ENCODE measurements around the gene HNRNPC. TPM values are rescaled to one million over a fixed set of nuclear protein-coding genes. Genes with fewer than 3 reads are reported as not detected.

Gene HNRNPC
- total RNA-seq, 1 experiment from 2014 or later, result 1,144 TPM

- H3K4me1 ChIP-seq (ENCODE audit: low read length), result peaks cover 6% of the 10 kb centered on the region; the same call in 1 of the 2 replicates
Measured at GRCh38 chr14:21245813-21246212, 23.4 kb downstream of the HNRNPC start.

DNA sequence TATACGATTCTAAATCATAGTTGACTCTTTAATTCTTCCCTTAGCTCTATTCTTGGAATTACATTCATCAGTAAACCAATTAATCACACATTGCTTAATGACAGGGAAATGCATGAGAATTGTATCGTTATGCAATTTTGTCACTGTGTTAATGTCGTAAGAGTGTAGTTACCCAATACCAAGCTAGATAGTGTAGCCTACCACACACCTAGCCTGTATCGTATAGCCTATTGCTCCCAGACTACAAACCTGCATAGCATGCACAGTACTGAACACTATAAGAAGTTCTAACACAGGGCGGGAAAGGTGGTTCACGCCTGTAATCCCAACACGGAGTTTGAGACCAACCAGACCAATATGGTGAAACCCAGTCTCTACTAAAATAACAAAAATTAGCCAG, 24.7 kb downstream of the HNRNPC start:
- Histone ChIP-seq H3K79me2 (ENCODE audit: low read length) (peaks cover 100% of the 10 kb centered on the region), H3K27ac (ENCODE audit: low read length) (no peak overlapping the region), H3K9me3 (ENCODE audit: low read length) (no peaks in the 10 kb centered on the region), H3K9ac (ENCODE audit: low read length) (no peak overlapping the region), H2AFZ (ENCODE audit: low read length) (no peak overlapping the region), H3K27me3 (ENCODE audit: low read length) (no peaks in the 10 kb centered on the region), H3K4me3 (ENCODE audit: low read length) (no peak overlapping the region), H3K36me3 (ENCODE audit: insufficient read depth, low read length) (peaks cover 84% of the 10 kb centered on the region), H4K20me1 (ENCODE audit: insufficient read depth, low read depth, low read length) (peaks cover 96% of the 10 kb centered on the region), H3K4me1 (ENCODE audit: low read length) (peaks cover 9% of the 10 kb centered on the region; the same call in 1 of the 2 replicates), H3K4me2 (ENCODE audit: low read depth, low read length, poor library complexity, severe bottlenecking) (no peak overlapping the region), H3K9me2 (replicated peaks; ENCODE audit: insufficient read depth, low read length) (no peaks in the 10 kb centered on the region)
- no peak for DNase-seq

More at GRCh38 chr14:21245813-21246212, 23.4 kb downstream of the HNRNPC start:
- no peak for DNase-seq
- no peaks in the 10 kb centered on the region for H3K9me2 ChIP-seq (replicated peaks; ENCODE audit: insufficient read depth, low read length)
- H3K4me2 ChIP-seq (ENCODE audit: low read depth, low read length, poor library complexity, severe bottlenecking), result no peak overlapping the region
- no peak overlapping the region for H2AFZ ChIP-seq (ENCODE audit: low read length)
- no peaks in the 10 kb centered on the region for H3K27me3 ChIP-seq (ENCODE audit: low read length)
- no peak overlapping the region for H3K9ac ChIP-seq (ENCODE audit: low read length)
- peaks cover 96% of the 10 kb centered on the region for H4K20me1 ChIP-seq (ENCODE audit: insufficient read depth, low read depth, low read length)
- no peak overlapping the region for H3K27ac ChIP-seq (ENCODE audit: low read length)
- H3K9me3 ChIP-seq (ENCODE audit: low read length), result no peaks in the 10 kb centered on the region
- peaks cover 100% of the 10 kb centered on the region for H3K79me2 ChIP-seq (ENCODE audit: low read length)
- no peak overlapping the region for H3K4me3 ChIP-seq (ENCODE audit: low read length)
- peaks cover 84% of the 10 kb centered on the region for H3K36me3 ChIP-seq (ENCODE audit: insufficient read depth, low read length)

DNA sequence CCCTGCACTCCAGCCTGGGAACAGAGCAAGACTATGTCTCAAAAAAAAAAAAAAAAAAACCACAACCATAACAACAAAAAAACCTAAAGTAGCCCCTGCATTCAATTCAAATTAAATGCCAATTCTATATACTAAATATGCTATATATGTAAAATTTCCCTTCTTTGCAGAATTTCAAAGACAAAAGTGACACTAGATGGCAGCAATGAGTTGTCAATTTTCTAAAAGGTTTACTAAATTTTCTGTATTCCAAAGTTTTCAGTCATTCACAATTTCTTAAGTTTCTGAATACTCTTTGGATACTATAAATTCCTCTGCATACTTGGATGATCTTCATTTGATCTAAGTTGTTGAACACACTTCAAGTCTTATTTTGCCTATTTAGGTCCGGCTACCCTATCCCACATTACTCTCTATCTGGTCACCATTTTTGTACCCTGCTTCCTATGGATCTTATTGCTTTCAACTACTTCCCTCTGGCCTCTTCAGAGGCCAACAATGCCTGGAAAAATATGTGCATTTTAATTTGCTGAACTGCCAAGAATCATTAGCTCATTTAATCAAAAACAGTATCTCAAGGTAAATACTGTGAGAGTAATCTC, 27.9 kb downstream of the HNRNPC start:
- Histone ChIP-seq H3K27me3 (ENCODE audit: low read length) (no peaks in the 10 kb centered on the region), H3K4me3 (ENCODE audit: low read length) (no peak overlapping the region), H3K4me2 (ENCODE audit: low read depth, low read length, poor library complexity, severe bottlenecking) (no peak overlapping the region), H4K20me1 (ENCODE audit: insufficient read depth, low read depth, low read length) (peaks cover 96% of the 10 kb centered on the region), H3K27ac (ENCODE audit: low read length) (no peak overlapping the region), H3K79me2 (ENCODE audit: low read length) (peaks cover 100% of the 10 kb centered on the region), H2AFZ (ENCODE audit: low read length) (no peak overlapping the region), H3K4me1 (ENCODE audit: low read length) (peaks cover 14% of the 10 kb centered on the region; the same call in 1 of the 2 replicates), H3K9me3 (ENCODE audit: low read length) (no peaks in the 10 kb centered on the region), H3K9ac (ENCODE audit: low read length) (no peak overlapping the region), H3K36me3 (ENCODE audit: insufficient read depth, low read length) (peaks cover 84% of the 10 kb centered on the region), H3K9me2 (replicated peaks; ENCODE audit: insufficient read depth, low read length) (no peaks in the 10 kb centered on the region)
- peak; percentile 74 for DNase-seq

GRCh38 chr14:21240417-21240816, 28.8 kb downstream of the HNRNPC start:
- Histone ChIP-seq H3K4me1 (ENCODE audit: low read length) (peaks cover 16% of the 10 kb centered on the region; the same call in 1 of the 2 replicates), H4K20me1 (ENCODE audit: insufficient read depth, low read depth, low read length) (peaks cover 96% of the 10 kb centered on the region)

DNA sequence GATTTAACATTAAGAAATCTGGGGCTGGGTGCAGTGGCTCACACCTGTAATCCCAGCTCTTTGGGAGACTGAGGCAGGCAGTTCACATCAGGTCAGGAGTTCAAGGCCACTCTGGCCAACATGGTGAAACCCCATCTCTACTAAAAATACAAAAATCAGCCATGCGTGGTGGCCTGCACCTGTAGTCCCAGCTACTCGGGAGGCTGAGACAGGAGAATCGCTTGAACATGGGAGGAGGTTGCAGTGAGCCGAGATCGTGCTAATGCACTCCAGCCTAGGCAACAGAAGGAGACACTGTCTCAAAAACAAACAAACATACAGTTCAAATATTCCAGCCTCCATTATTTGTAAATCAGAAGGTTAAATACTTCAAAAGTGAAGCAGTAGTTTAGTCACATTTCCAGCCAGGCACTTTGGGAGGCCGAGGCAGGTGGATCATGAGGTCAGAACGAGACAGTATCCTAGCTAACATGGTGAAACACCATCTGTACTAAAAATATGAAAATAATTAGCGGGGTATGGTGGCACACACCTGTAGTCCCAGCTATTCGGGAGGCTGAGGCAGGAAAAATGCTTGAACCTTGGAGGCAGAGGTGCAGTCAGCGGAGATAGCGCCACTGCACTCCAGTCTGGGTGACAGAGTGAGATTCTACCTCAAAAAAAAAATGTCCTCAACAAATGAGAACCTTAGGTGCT, 30.3 kb downstream of the HNRNPC start:
- H3K4me2 ChIP-seq (ENCODE audit: low read depth, low read length, poor library complexity, severe bottlenecking), result no peak overlapping the region
- H3K4me3 ChIP-seq (ENCODE audit: low read length), result no peak overlapping the region
- H4K20me1 ChIP-seq (ENCODE audit: insufficient read depth, low read depth, low read length), result peaks cover 97% of the 10 kb centered on the region
- peaks cover 16% of the 10 kb centered on the region; the same call in 1 of the 2 replicates for H3K4me1 ChIP-seq (ENCODE audit: low read length)
- H3K79me2 ChIP-seq (ENCODE audit: low read length), result peaks cover 100% of the 10 kb centered on the region
- H2AFZ ChIP-seq (ENCODE audit: low read length), result no peak overlapping the region
- H3K27me3 ChIP-seq (ENCODE audit: low read length), result no peaks in the 10 kb centered on the region
- no peak overlapping the region for H3K27ac ChIP-seq (ENCODE audit: low read length)
- H3K9ac ChIP-seq (ENCODE audit: low read length), result no peak overlapping the region
- no peaks in the 10 kb centered on the region for H3K9me2 ChIP-seq (replicated peaks; ENCODE audit: insufficient read depth, low read length)
- no peak for DNase-seq
- H3K36me3 ChIP-seq (ENCODE audit: insufficient read depth, low read length), result peaks cover 89% of the 10 kb centered on the region
- no peaks in the 10 kb centered on the region for H3K9me3 ChIP-seq (ENCODE audit: low read length)

More at GRCh38 chr14:21240417-21240816, 28.8 kb downstream of the HNRNPC start:
- no peak overlapping the region for H3K27ac ChIP-seq (ENCODE audit: low read length)
- no peak overlapping the region for H3K4me3 ChIP-seq (ENCODE audit: low read length)
- peaks cover 86% of the 10 kb centered on the region for H3K36me3 ChIP-seq (ENCODE audit: insufficient read depth, low read length)
- no peak overlapping the region for H3K4me2 ChIP-seq (ENCODE audit: low read depth, low read length, poor library complexity, severe bottlenecking)
- peaks cover 100% of the 10 kb centered on the region for H3K79me2 ChIP-seq (ENCODE audit: low read length)
- no peaks in the 10 kb centered on the region for H3K27me3 ChIP-seq (ENCODE audit: low read length)
- no peaks in the 10 kb centered on the region for H3K9me2 ChIP-seq (replicated peaks; ENCODE audit: insufficient read depth, low read length)
- no peak overlapping the region for H3K9ac ChIP-seq (ENCODE audit: low read length)
- no peak for DNase-seq
- no peak overlapping the region for H2AFZ ChIP-seq (ENCODE audit: low read length)
- no peaks in the 10 kb centered on the region for H3K9me3 ChIP-seq (ENCODE audit: low read length)

DNA sequence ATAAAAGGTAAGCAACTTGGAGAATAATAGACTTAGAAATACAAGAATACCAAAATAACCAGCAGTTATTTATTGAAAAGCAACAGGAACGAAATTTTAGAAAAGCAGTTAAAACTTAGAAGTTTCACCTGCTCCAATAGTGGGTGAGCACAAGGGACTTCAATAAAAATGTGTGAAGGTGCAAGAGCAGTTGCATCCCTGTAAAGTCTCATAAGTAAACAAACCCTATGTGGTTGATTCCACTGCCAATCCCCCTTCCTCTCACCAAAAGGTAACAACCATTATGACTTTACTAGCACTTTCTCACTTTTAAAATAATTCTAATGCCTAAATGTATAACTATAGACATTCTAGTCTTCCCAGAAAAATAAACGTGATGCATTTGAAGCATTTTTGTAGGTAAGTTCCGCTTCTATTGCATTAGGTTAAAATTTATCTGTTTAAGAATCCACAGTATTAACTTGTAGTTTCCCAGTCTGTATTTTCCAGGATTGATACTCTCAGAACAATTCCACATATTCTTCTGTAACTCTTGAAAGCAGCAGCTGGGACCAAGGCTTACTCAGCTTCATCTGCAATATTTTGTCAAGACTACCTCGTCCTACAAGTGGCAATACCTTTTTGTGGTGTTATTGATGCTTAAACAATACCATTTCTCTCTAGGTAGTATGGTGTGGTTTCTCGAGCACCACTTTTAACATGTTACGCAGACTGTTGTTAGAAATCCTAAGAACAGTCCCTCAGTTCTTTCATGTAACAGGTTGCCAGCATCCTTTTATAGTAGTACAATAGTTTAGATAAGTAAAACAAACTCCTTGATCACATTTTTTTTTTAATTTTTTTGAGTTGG, 32.1 kb downstream of the HNRNPC start:
- Histone ChIP-seq H3K27ac (ENCODE audit: low read length) (no peak overlapping the region), H3K9me3 (ENCODE audit: low read length) (no peaks in the 10 kb centered on the region), H3K4me1 (ENCODE audit: low read length) (peaks cover 16% of the 10 kb centered on the region; the same call in 1 of the 2 replicates), H3K79me2 (ENCODE audit: low read length) (peaks cover 100% of the 10 kb centered on the region), H3K27me3 (ENCODE audit: low read length) (no peaks in the 10 kb centered on the region), H3K9me2 (replicated peaks; ENCODE audit: insufficient read depth, low read length) (no peaks in the 10 kb centered on the region), H3K4me2 (ENCODE audit: low read depth, low read length, poor library complexity, severe bottlenecking) (no peak overlapping the region), H2AFZ (ENCODE audit: low read length) (no peak overlapping the region), H3K36me3 (ENCODE audit: insufficient read depth, low read length) (peaks cover 94% of the 10 kb centered on the region), H4K20me1 (ENCODE audit: insufficient read depth, low read depth, low read length) (peaks cover 98% of the 10 kb centered on the region), H3K9ac (ENCODE audit: low read length) (no peak overlapping the region), H3K4me3 (ENCODE audit: low read length) (no peak overlapping the region)
- no peak for DNase-seq

- Histone ChIP-seq H3K4me1 (ENCODE audit: low read length) (peaks cover 9% of the 10 kb centered on the region; the same call in 1 of the 2 replicates), H4K20me1 (ENCODE audit: insufficient read depth, low read depth, low read length) (peaks cover 99% of the 10 kb centered on the region), H3K9me2 (replicated peaks; ENCODE audit: insufficient read depth, low read length) (no peaks in the 10 kb centered on the region), H3K9me3 (ENCODE audit: low read length) (no peaks in the 10 kb centered on the region), H3K36me3 (ENCODE audit: insufficient read depth, low read length) (peaks cover 98% of the 10 kb centered on the region), H3K4me3 (ENCODE audit: low read length) (no peak overlapping the region), H3K27me3 (ENCODE audit: low read length) (no peaks in the 10 kb centered on the region), H3K4me2 (ENCODE audit: low read depth, low read length, poor library complexity, severe bottlenecking) (no peak overlapping the region), H3K27ac (ENCODE audit: low read length) (no peak overlapping the region), H2AFZ (ENCODE audit: low read length) (no peak overlapping the region), H3K9ac (ENCODE audit: low read length) (no peak overlapping the region), H3K79me2 (ENCODE audit: low read length) (peaks cover 100% of the 10 kb centered on the region)
- no peak for DNase-seq
Measured at GRCh38 chr14:21234112-21234511, 35.1 kb downstream of the HNRNPC start.

Data from Karpas-422 (cell line).